Peyer's patch (tissue), 4 donors: ENCODE results near the gene CDK12. TPM values are rescaled to one million over a fixed set of nuclear protein-coding genes. Genes with fewer than 3 reads are reported as not detected.
"Not testable (repeated sequence)": the region's sequence is repeated elsewhere in the genome, so short reads cannot be mapped to it uniquely, and the experiment has no call there.

ENCODE experiments used
- DNase-seq, 3 donors: peaks; one replicate each; pipeline ENCODE4 v3.0.0-alpha.2; 2017 to 2019
- H3K27ac ChIP-seq, 4 donors: fragments of 200-600 bp; sonication (generic); one replicate each; pipeline ENCODE4 v1.5.1; 2016 to 2019
- H3K27me3 ChIP-seq, 2 donors: fragments of 200-600 bp; sonication (generic); one replicate each; pipeline ENCODE4 v1.5.1; 2019
- H3K36me3 ChIP-seq, 3 donors: fragments of 200-600 bp; sonication (generic); one replicate each; pipeline ENCODE4 v1.5.1; 2016 to 2019
- H3K4me1 ChIP-seq, 4 donors: fragments of 200-600 bp; sonication (generic); one replicate each; pipeline ENCODE4 v1.5.1; 2016 to 2019
- H3K4me3 ChIP-seq, 4 donors: fragments of 200-600 bp; sonication (generic); 1 replicate in 3 of 4; 2 replicates in 1 of 4; pipeline ENCODE4 v1.5.1; 2016 to 2019; ENCODE audit warnings: mild to moderate bottlenecking in 1 of 4
- H3K9me3 ChIP-seq, 4 donors: fragments of 200-600 bp; sonication (generic); one replicate each; pipeline ENCODE4 v1.5.1; 2016 to 2019; ENCODE audit warnings: mild to moderate bottlenecking in 1 of 4
- POLR2A ChIP-seq, 2 donors: fragments of 450-650 bp; IDR thresholded peaks; one replicate each; pipeline ENCODE4 v1.5.1; 2017; ENCODE audit warnings: antibody characterized with exemption in 2 of 2, mild to moderate bottlenecking in 2 of 2, moderate library complexity in 2 of 2
- total RNA-seq, 4 donors: library from RNA; depleted of rRNA; stranded (reverse); fragments of >200 nt; gene quantifications; one replicate each; pipeline ENCODE4 v1.1.0, GENCODE V29; 2016
- TF ChIP-seq, protein P1 (sequence below), 6 experiments: fragments of 450-650 bp in 4 of 6; fragments of 200-600 bp in 2 of 6; sonication (generic) in 1 of 6; IDR thresholded peaks; one replicate each; pipeline ENCODE4 v1.5.1; 2017 to 2019; ENCODE audit warnings: antibody characterized with exemption in 6 of 6, mild to moderate bottlenecking in 3 of 6, moderate library complexity in 1 of 6

The CDK12 gene
- total RNA-seq, 4 donors from 2014 or later: 55.3 to 132 (median 81.2) TPM

DNA sequence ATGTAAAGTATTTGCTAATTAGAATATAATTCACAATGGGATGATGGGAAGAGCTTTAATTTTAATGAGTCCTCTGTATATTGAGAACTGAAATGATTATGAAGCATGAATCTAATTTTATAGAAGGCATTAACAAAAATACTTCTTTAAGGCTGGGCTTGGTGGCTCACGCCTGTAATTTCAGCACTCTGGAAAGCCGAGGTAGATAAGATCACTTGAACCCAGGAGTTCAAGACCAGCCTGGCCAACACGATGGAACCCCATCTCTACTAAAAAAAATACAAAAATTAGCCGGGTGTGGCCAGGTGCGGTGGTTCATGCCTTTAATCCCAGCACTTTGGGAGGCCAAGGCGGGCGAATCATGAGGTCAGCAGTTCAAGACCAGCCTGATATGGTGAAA is 12.0 kb downstream of the CDK12 start:
- no peak for DNase-seq
- TF ChIP-seq, protein P1, sequence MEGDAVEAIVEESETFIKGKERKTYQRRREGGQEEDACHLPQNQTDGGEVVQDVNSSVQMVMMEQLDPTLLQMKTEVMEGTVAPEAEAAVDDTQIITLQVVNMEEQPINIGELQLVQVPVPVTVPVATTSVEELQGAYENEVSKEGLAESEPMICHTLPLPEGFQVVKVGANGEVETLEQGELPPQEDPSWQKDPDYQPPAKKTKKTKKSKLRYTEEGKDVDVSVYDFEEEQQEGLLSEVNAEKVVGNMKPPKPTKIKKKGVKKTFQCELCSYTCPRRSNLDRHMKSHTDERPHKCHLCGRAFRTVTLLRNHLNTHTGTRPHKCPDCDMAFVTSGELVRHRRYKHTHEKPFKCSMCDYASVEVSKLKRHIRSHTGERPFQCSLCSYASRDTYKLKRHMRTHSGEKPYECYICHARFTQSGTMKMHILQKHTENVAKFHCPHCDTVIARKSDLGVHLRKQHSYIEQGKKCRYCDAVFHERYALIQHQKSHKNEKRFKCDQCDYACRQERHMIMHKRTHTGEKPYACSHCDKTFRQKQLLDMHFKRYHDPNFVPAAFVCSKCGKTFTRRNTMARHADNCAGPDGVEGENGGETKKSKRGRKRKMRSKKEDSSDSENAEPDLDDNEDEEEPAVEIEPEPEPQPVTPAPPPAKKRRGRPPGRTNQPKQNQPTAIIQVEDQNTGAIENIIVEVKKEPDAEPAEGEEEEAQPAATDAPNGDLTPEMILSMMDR (IDR thresholded peaks at IDR 0.05): no peak
- no peak for TF ChIP-seq POLR2A (IDR thresholded peaks at IDR 0.05)
- no peaks in the 10 kb centered on the region for H3K9me3 ChIP-seq
- H3K4me1 ChIP-seq: no peaks in the 10 kb centered on the region
- H3K27me3 ChIP-seq: no peaks in the 10 kb centered on the region
- H3K4me3 ChIP-seq: no peak overlapping the region
- peaks cover 0 to 75% (median 0%) of the 10 kb centered on the region in 3 donors for H3K36me3 ChIP-seq
- H3K27ac ChIP-seq: no peak overlapping the region

DNA sequence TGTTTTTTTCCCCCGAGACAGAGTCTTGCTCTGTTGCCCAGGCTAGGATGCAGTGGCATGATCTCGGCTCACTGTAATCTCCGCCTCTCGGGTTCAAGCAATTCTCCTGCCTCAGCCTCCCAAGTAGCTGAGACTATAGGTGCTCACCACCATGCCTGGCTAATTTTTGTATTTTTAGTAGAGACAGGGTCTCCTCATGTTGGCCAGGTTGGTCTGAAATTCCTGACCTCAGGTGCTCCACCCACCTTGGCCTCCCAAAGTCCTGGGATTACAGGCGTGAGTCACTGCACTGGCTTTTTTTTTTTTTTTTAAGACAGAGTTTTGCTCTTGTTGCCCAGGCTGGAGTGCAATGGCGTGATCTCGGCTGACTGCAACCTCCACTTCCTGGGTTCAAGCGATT is 18.3 kb downstream of the CDK12 start:
- H3K27me3 ChIP-seq, H3K4me1 ChIP-seq, H3K9me3 ChIP-seq, H3K4me3 ChIP-seq, DNase-seq, H3K27ac ChIP-seq: not testable (repeated sequence)
- peaks cover 0 to 34% (median 0%) of the 10 kb centered on the region in 3 donors for H3K36me3 ChIP-seq

DNA sequence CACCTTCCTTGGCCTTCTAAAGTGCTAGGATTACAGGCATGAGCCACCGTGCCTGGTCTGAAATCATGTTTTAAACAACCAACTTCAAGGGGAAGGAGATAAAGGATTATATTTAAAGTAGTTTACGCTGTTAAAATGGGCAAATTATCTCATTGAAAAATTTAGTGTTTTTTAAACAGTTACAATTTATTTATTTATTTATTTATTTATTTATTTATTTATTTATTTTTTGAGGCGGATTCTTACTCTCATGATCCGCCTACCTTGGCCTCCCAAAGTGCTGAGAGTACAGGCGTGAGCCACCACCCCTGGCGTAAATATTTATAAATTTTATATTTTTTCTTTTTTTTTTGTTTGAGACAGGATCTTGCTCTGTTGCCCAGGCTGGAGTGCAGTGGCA is 22.2 kb downstream of the CDK12 start:
- Histone ChIP-seq H3K4me3 (no peak overlapping the region), H3K9me3 (no peaks in the 10 kb centered on the region), H3K27me3 (no peaks in the 10 kb centered on the region), H3K36me3 (peaks cover 0 to 8% (median 0%) of the 10 kb centered on the region in 3 donors), H3K27ac (no peak overlapping the region), H3K4me1 (no peaks in the 10 kb centered on the region)
- DNase-seq: no peak
- TF ChIP-seq, protein P1 (IDR thresholded peaks at IDR 0.05): no peak
- no peak for TF ChIP-seq POLR2A (IDR thresholded peaks at IDR 0.05)

DNA sequence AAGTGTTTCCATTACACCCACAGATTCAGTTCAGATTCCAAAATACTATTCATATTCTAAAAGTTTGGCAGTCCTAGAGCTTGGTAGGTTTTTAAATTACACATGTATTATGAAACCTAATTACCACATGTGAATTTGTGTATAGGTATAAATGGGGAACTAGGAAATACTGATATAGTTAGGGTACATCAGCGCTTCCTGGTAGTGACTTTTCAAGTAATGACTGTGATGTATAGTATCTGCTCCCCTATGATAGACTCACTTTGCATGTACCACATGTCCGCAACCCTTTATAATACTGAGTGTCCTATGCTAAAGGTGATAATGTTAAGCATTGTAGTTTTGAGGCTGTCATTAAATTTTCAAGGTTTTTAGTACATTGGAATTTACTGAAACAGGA is 22.9 kb downstream of the CDK12 start:
- peaks cover 0 to 12% (median 0%) of the 10 kb centered on the region in 3 donors for H3K36me3 ChIP-seq
- TF ChIP-seq POLR2A (IDR thresholded peaks at IDR 0.05): no peak
- TF ChIP-seq, protein P1 (IDR thresholded peaks at IDR 0.05): no peak
- no peaks in the 10 kb centered on the region for H3K27me3 ChIP-seq
- H3K4me3 ChIP-seq: no peak overlapping the region
- no peak for DNase-seq
- H3K4me1 ChIP-seq: no peaks in the 10 kb centered on the region
- no peaks in the 10 kb centered on the region for H3K9me3 ChIP-seq
- H3K27ac ChIP-seq: no peak overlapping the region

DNA sequence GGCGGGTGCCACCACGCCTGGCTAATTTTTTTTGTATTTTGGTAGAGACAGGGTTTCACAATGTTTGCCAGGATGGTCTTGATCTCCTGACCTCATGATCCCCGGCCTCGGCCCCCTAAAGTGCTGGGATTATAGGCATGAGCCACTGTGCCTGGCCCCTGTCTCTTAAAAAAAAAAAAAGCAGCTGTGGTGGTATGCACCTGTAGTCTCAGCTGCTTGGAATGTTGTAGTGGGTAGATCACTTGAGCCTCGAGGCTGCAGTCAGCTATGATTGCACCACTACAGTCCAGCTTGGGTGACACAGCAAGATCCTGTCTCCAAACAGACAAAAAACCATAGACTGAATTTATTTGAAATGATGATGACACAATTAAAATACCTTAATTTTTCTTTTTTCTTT is 24.3 kb downstream of the CDK12 start:
- Histone ChIP-seq H3K36me3 (peaks cover 0 to 20% (median 0%) of the 10 kb centered on the region in 3 donors), H3K9me3 (no peaks in the 10 kb centered on the region), H3K27ac (no peak overlapping the region), H3K4me1 (no peaks in the 10 kb centered on the region), H3K27me3 (no peaks in the 10 kb centered on the region), H3K4me3 (no peak overlapping the region)
- TF ChIP-seq, protein P1 (IDR thresholded peaks at IDR 0.05): no peak
- no peak for TF ChIP-seq POLR2A (IDR thresholded peaks at IDR 0.05)
- no peak for DNase-seq

DNA sequence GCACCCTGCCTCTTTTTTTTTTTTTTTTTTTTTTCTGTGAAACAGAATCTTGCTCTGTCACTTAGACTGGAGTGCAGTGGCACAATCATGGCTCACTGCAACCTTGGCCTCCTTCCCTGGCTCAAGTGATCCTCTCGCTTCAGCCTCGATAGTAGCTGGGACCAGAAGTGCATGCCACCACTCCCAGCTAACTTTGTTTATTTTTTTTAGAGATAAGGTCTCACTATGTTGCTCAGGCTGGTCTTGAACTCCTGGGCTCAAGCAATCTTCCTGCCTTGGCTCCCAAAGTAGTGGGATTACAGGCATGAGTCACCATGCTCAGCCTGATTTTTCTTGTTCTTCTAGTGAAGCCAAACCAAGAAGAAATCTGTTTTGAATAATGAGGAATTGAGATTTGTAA is 25.0 kb downstream of the CDK12 start:
- Histone ChIP-seq H3K27ac (no peak overlapping the region), H3K4me3 (no peak overlapping the region), H3K4me1 (no peaks in the 10 kb centered on the region), H3K27me3 (no peaks in the 10 kb centered on the region), H3K36me3 (peaks cover 0 to 23% (median 0%) of the 10 kb centered on the region in 3 donors), H3K9me3 (no peaks in the 10 kb centered on the region)
- DNase-seq: no peak
- TF ChIP-seq, protein P1 (IDR thresholded peaks at IDR 0.05): no peak
- no peak for TF ChIP-seq POLR2A (IDR thresholded peaks at IDR 0.05)

DNA sequence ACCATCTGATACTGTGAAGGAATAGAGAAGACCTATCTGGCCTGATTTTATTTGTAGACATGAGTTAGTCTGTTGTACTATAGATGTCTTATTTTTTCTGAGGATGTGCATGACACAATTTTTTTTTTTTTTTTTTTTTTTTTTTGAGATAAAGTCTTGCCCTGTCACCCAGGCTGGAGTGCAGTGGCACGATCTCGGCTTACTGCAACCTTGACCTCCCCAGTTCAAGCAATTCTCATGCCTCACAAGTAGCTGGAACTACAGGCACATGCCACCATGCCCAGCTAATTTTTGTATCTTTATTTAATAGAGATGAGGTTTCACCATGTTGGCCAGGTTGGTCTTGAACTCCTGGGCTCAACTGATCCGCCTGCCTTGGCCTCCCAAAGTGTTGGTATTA is 26.2 kb downstream of the CDK12 start:
- not testable (repeated sequence) for H3K4me3 ChIP-seq, H3K4me1 ChIP-seq, H3K27ac ChIP-seq, H3K27me3 ChIP-seq, H3K9me3 ChIP-seq, DNase-seq
- H3K36me3 ChIP-seq: peaks cover 0 to 34% (median 0%) of the 10 kb centered on the region in 3 donors
